ENCODE measurements around the gene SH3RF3. TPM values are rescaled to one million over a fixed set of nuclear protein-coding genes. Genes with fewer than 3 reads are reported as not detected.
"Not testable (repeated sequence)": the region's sequence is repeated elsewhere in the genome, so short reads cannot be mapped to it uniquely, and the experiment has no call there.

Gene SH3RF3
- total RNA-seq, 1 donor from 2014 or later: 7.3 TPM

GRCh38 chr2:109218087-109218791, 89.2 kb downstream of the SH3RF3 start:
- peaks cover 46% of the 10 kb centered on the region for H3K27me3 Mint-ChIP-seq (ENCODE audit: low read depth, unreplicated experiment)
- no peak for FAIRE-seq
- H3K27ac ChIP-seq (ENCODE audit: low read depth, low read length): no peak overlapping the region
- peaks cover 72% of the 10 kb centered on the region for H4K20me1 ChIP-seq (ENCODE audit: insufficient read depth, low read length)
- peaks cover 4% of the 10 kb centered on the region for H3K36me3 Mint-ChIP-seq (ENCODE audit: low read depth, unreplicated experiment)
- no peak overlapping the region for H3K4me3 Mint-ChIP-seq (ENCODE audit: unreplicated experiment)
- peaks cover 8% of the 10 kb centered on the region for H3K27me3 ChIP-seq (ENCODE audit: insufficient read depth, low read length)
- H3K79me2 ChIP-seq (ENCODE audit: insufficient read depth, low read length): peaks cover 4% of the 10 kb centered on the region
- no peak overlapping the region for H3K4me3 ChIP-seq (ENCODE audit: insufficient read depth, low read depth, low read length)
- peaks cover 4% of the 10 kb centered on the region for H3K9me3 Mint-ChIP-seq (ENCODE audit: unreplicated experiment)
- peaks cover 34% of the 10 kb centered on the region for H3K4me1 ChIP-seq (ENCODE audit: insufficient read depth, low read length)
- H3K9me3 ChIP-seq (ENCODE audit: insufficient read depth, low read depth, low read length): no peaks in the 10 kb centered on the region
- H2AFZ ChIP-seq (ENCODE audit: low read depth, low read length): no peak overlapping the region
- no peak overlapping the region for H3K27ac Mint-ChIP-seq (ENCODE audit: unreplicated experiment)
- no peak for TF ChIP-seq EZH2 (IDR thresholded peaks at IDR 0.05; ENCODE audit: insufficient read depth, low read length)
- TF ChIP-seq CTCF (IDR thresholded peaks at IDR 0.05; ENCODE audit: insufficient read depth, low read depth, low read length): no peak
- no peak overlapping the region for H3K9ac ChIP-seq (ENCODE audit: low read length)
- peak; percentile 73 for DNase-seq (ENCODE audit: low read depth)
- peaks cover 40% of the 10 kb centered on the region for H3K4me1 Mint-ChIP-seq (ENCODE audit: low read depth, unreplicated experiment)
- H3K4me2 ChIP-seq (ENCODE audit: low read length): peak overlapping the region; percentile 54
- no peaks in the 10 kb centered on the region for H3K36me3 ChIP-seq (ENCODE audit: insufficient read depth, low read length)

GRCh38 chr2:109218792-109219126, 89.8 kb downstream of the SH3RF3 start:
- peaks cover 71% of the 10 kb centered on the region for H4K20me1 ChIP-seq (ENCODE audit: insufficient read depth, low read length)
- peaks cover 30% of the 10 kb centered on the region for H3K4me1 ChIP-seq (ENCODE audit: insufficient read depth, low read length)
- peaks cover 4% of the 10 kb centered on the region for H3K9me3 Mint-ChIP-seq (ENCODE audit: unreplicated experiment)
- DNase-seq (ENCODE audit: low read depth) (no peak), FAIRE-seq (no peak)
- no peak overlapping the region for H2AFZ ChIP-seq (ENCODE audit: low read depth, low read length)
- no peak for TF ChIP-seq CTCF (IDR thresholded peaks at IDR 0.05; ENCODE audit: insufficient read depth, low read depth, low read length)
- TF ChIP-seq EZH2 (IDR thresholded peaks at IDR 0.05; ENCODE audit: insufficient read depth, low read length): no peak
- no peak overlapping the region for H3K27ac ChIP-seq (ENCODE audit: low read depth, low read length)
- no peak overlapping the region for H3K4me3 Mint-ChIP-seq (ENCODE audit: unreplicated experiment)
- no peak overlapping the region for H3K27ac Mint-ChIP-seq (ENCODE audit: unreplicated experiment)
- no peaks in the 10 kb centered on the region for H3K9me3 ChIP-seq (ENCODE audit: insufficient read depth, low read depth, low read length)
- peaks cover 35% of the 10 kb centered on the region for H3K4me1 Mint-ChIP-seq (ENCODE audit: low read depth, unreplicated experiment)
- peaks cover 46% of the 10 kb centered on the region for H3K27me3 Mint-ChIP-seq (ENCODE audit: low read depth, unreplicated experiment)
- H3K4me2 ChIP-seq (ENCODE audit: low read length): peak overlapping the region; percentile 54
- peaks cover 4% of the 10 kb centered on the region for H3K36me3 Mint-ChIP-seq (ENCODE audit: low read depth, unreplicated experiment)
- H3K79me2 ChIP-seq (ENCODE audit: insufficient read depth, low read length): peaks cover 4% of the 10 kb centered on the region
- H3K27me3 ChIP-seq (ENCODE audit: insufficient read depth, low read length): peaks cover 4% of the 10 kb centered on the region
- H3K9ac ChIP-seq (ENCODE audit: low read length): no peak overlapping the region
- H3K4me3 ChIP-seq (ENCODE audit: insufficient read depth, low read depth, low read length): no peak overlapping the region
- H3K36me3 ChIP-seq (ENCODE audit: insufficient read depth, low read length): no peaks in the 10 kb centered on the region

GRCh38 chr2:109220860-109221259, 91.9 kb downstream of the SH3RF3 start:
- Histone ChIP-seq H3K9ac (ENCODE audit: low read length) (no peak overlapping the region), H3K4me1 (ENCODE audit: insufficient read depth, low read length) (peaks cover 22% of the 10 kb centered on the region), H3K36me3 (ENCODE audit: insufficient read depth, low read length) (no peaks in the 10 kb centered on the region), H3K79me2 (ENCODE audit: insufficient read depth, low read length) (peaks cover under 1% of the 10 kb centered on the region), H3K4me2 (ENCODE audit: low read length) (no peak overlapping the region), H2AFZ (ENCODE audit: low read depth, low read length) (no peak overlapping the region), H3K9me3 (ENCODE audit: insufficient read depth, low read depth, low read length) (no peaks in the 10 kb centered on the region), H3K4me3 (ENCODE audit: insufficient read depth, low read depth, low read length) (no peak overlapping the region), H3K27me3 (ENCODE audit: insufficient read depth, low read length) (no peaks in the 10 kb centered on the region), H3K27ac (ENCODE audit: low read depth, low read length) (no peak overlapping the region), H4K20me1 (ENCODE audit: insufficient read depth, low read length) (peaks cover 57% of the 10 kb centered on the region)
- peaks cover 4% of the 10 kb centered on the region for H3K9me3 Mint-ChIP-seq (ENCODE audit: unreplicated experiment)
- peaks cover 43% of the 10 kb centered on the region for H3K27me3 Mint-ChIP-seq (ENCODE audit: low read depth, unreplicated experiment)
- TF ChIP-seq CTCF (IDR thresholded peaks at IDR 0.05; ENCODE audit: insufficient read depth, low read depth, low read length): no peak
- TF ChIP-seq EZH2 (IDR thresholded peaks at IDR 0.05; ENCODE audit: insufficient read depth, low read length): no peak
- H3K36me3 Mint-ChIP-seq (ENCODE audit: low read depth, unreplicated experiment): peaks cover 8% of the 10 kb centered on the region
- H3K4me3 Mint-ChIP-seq (ENCODE audit: unreplicated experiment): no peak overlapping the region
- no peak overlapping the region for H3K27ac Mint-ChIP-seq (ENCODE audit: unreplicated experiment)
- DNase-seq (ENCODE audit: low read depth) (no peak), FAIRE-seq (no peak)
- peaks cover 16% of the 10 kb centered on the region for H3K4me1 Mint-ChIP-seq (ENCODE audit: low read depth, unreplicated experiment)

- H3K27ac Mint-ChIP-seq (ENCODE audit: unreplicated experiment); H3K4me2 ChIP-seq (ENCODE audit: low read length); H3K79me2 ChIP-seq (ENCODE audit: insufficient read depth, low read length); H3K4me3 Mint-ChIP-seq (ENCODE audit: unreplicated experiment); FAIRE-seq; H3K4me3 ChIP-seq (ENCODE audit: insufficient read depth, low read depth, low read length); H3K27ac ChIP-seq (ENCODE audit: low read depth, low read length); H3K9me3 ChIP-seq (ENCODE audit: insufficient read depth, low read depth, low read length); H3K36me3 ChIP-seq (ENCODE audit: insufficient read depth, low read length); H3K27me3 ChIP-seq (ENCODE audit: insufficient read depth, low read length); H3K9ac ChIP-seq (ENCODE audit: low read length); H2AFZ ChIP-seq (ENCODE audit: low read depth, low read length); DNase-seq (ENCODE audit: low read depth); H3K36me3 Mint-ChIP-seq (ENCODE audit: low read depth, unreplicated experiment); H3K9me3 Mint-ChIP-seq (ENCODE audit: unreplicated experiment): not testable (repeated sequence)
- peaks cover 15% of the 10 kb centered on the region for H3K4me1 Mint-ChIP-seq (ENCODE audit: low read depth, unreplicated experiment)
- Histone ChIP-seq H4K20me1 (ENCODE audit: insufficient read depth, low read length) (peaks cover 53% of the 10 kb centered on the region), H3K4me1 (ENCODE audit: insufficient read depth, low read length) (peaks cover 22% of the 10 kb centered on the region)
- H3K27me3 Mint-ChIP-seq (ENCODE audit: low read depth, unreplicated experiment): peaks cover 42% of the 10 kb centered on the region
These were observed 92.3 kb downstream of the SH3RF3 start for GRCh38 chr2:109221316-109221715.
